Mammary epithelial cell (primary cell): ENCODE data around the gene HS2ST1.

ENCODE experiments used
- EZH2 ChIP-seq: IDR thresholded peaks from 2 replicates; pipeline ENCODE4 v1.6.1; 2012; ENCODE audit warnings: low read length, inconsistent platforms, borderline replicate concordance
- TF ChIP-seq, protein P1 (sequence below), 2 donors: IDR thresholded peaks in 1 of 2; conservative IDR thresholded peaks in 1 of 2; 2 replicates each; pipeline ENCODE4 v1.5.1; 2011 to 2012; ENCODE audit warnings: inconsistent platforms in 2 of 2, low read length in 2 of 2, mild to moderate bottlenecking in 2 of 2, control low read depth in 1 of 2, low read depth in 1 of 2; ENCODE audit not compliant: insufficient read depth in 1 of 2; ENCODE audit errors: extremely low read depth in 1 of 2

GRCh38 chr1:86971778-86972177, 57.3 kb downstream of the HS2ST1 start:
- TF ChIP-seq, protein P1, sequence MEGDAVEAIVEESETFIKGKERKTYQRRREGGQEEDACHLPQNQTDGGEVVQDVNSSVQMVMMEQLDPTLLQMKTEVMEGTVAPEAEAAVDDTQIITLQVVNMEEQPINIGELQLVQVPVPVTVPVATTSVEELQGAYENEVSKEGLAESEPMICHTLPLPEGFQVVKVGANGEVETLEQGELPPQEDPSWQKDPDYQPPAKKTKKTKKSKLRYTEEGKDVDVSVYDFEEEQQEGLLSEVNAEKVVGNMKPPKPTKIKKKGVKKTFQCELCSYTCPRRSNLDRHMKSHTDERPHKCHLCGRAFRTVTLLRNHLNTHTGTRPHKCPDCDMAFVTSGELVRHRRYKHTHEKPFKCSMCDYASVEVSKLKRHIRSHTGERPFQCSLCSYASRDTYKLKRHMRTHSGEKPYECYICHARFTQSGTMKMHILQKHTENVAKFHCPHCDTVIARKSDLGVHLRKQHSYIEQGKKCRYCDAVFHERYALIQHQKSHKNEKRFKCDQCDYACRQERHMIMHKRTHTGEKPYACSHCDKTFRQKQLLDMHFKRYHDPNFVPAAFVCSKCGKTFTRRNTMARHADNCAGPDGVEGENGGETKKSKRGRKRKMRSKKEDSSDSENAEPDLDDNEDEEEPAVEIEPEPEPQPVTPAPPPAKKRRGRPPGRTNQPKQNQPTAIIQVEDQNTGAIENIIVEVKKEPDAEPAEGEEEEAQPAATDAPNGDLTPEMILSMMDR (conservative IDR thresholded peaks at IDR 0.05 in 1 of 2, IDR thresholded peaks at IDR 0.05 in 1 of 2; ENCODE audit: extremely low read depth in 1 of 2, insufficient read depth in 1 of 2, low read depth in 1 of 2, low read length in 2 of 2) = no peak
- TF ChIP-seq EZH2 = no peak
